NT2/D1 (cell line): ENCODE data around the gene ATG12.

Experiments used
- SUZ12 ChIP-seq: IDR thresholded peaks from 2 replicates; pipeline ENCODE4 v1.6.1; 2011; ENCODE audit not compliant: insufficient read length, insufficient read depth; ENCODE audit errors: extremely low read depth
- YY1 ChIP-seq: IDR thresholded peaks from 2 replicates; pipeline ENCODE4 v1.6.1; 2011; ENCODE audit not compliant: insufficient read length, insufficient read depth
- ZNF274 ChIP-seq: IDR thresholded peaks from 2 replicates; pipeline ENCODE4 v1.6.1; 2011; ENCODE audit warnings: mild to moderate bottlenecking, low read depth, low read length

DNA sequence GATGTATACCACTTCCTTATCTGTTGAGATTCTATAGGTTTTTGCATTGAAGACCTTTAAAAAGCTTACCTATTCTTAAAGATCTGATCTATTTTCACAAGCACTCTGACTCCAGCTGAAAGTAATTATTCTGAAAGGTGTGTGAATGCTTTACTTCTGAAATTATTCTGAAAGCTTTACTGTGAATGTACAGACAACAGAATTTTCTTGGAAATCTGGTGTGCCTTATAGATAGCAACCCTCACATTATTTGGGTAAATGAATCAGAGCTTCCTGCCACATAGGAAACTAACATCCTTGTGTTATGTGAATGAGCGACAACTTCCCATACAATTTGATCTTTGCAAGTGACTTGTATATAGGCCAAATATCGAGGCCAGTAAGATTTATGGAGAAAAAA lies 31.4 kb downstream of the ATG12 start:
- no peak for TF ChIP-seq ZNF274
- TF ChIP-seq SUZ12 = no peak
- no peak for TF ChIP-seq YY1
